Ishikawa (cell line): ENCODE measurements around the gene PDE4D.

Experiments used
- CEBPB ChIP-seq: IDR thresholded peaks from 2 replicates; pipeline ENCODE4 v1.6.1; 2012
- CREB1 ChIP-seq: IDR thresholded peaks from 2 replicates; pipeline ENCODE4 v1.6.1; 2012; ENCODE audit warnings: low read depth
- EP300 ChIP-seq: IDR thresholded peaks from 2 replicates; pipeline ENCODE4 v1.6.1; 2012; ENCODE audit warnings: borderline replicate concordance
- MAX ChIP-seq: IDR thresholded peaks from 2 replicates; pipeline ENCODE4 v1.6.1; 2012
- NFIC ChIP-seq: IDR thresholded peaks from 2 replicates; pipeline ENCODE4 v1.6.1; 2012
- RAD21 ChIP-seq: IDR thresholded peaks from 2 replicates; pipeline ENCODE4 v1.6.1; 2012; ENCODE audit warnings: low read depth
- REST ChIP-seq: IDR thresholded peaks from 2 replicates; pipeline ENCODE4 v1.6.1; 2012; ENCODE audit warnings: low read depth, mild to moderate bottlenecking
- TAF1 ChIP-seq: IDR thresholded peaks from 2 replicates; pipeline ENCODE4 v1.6.1; 2012; ENCODE audit warnings: low read depth, mild to moderate bottlenecking
- TCF12 ChIP-seq: IDR thresholded peaks from 2 replicates; pipeline ENCODE4 v1.6.1; 2012; ENCODE audit warnings: low read depth
- TEAD4 ChIP-seq: IDR thresholded peaks from 2 replicates; pipeline ENCODE4 v1.6.1; 2012
- USF1 ChIP-seq: IDR thresholded peaks from 2 replicates; pipeline ENCODE4 v1.6.1; 2012
- YY1 ChIP-seq: IDR thresholded peaks from 2 replicates; pipeline ENCODE4 v1.6.1; 2012; ENCODE audit warnings: low read depth

GRCh38 chr5:59040024-59040803 is 853.3 kb downstream of the PDE4D start:
- TF ChIP-seq USF1 (no peak), MAX (no peak), RAD21 (no peak), NFIC (no peak), CREB1 (no peak), TCF12 (no peak), TAF1 (no peak), EP300 (no peak), CEBPB (peak; percentile 31; the same call in 1 of the 2 replicates), TEAD4 (no peak), YY1 (no peak), REST (no peak)
